Transverse colon (tissue), 4 donors: ENCODE measurements around the gene VAC14.

Experiments used
- POLR2A ChIP-seq: fragments of 450-650 bp; IDR thresholded peaks from one replicate; pipeline ENCODE4 v1.6.1; 2016; ENCODE audit warnings: antibody characterized with exemption, mild to moderate bottlenecking, moderate library complexity
- POLR2AphosphoS5 ChIP-seq, 3 donors: sonication (generic); formaldehyde crosslinking; IDR thresholded peaks; one replicate each; pipeline ENCODE4 v1.6.1; 2016; ENCODE audit warnings: antibody characterized with exemption in 3 of 3
- TF ChIP-seq, protein P1 (sequence below), 5 experiments: fragments of 200-600 bp in 3 of 5; fragments of 450-650 bp in 2 of 5; sonication (generic) in 3 of 5; IDR thresholded peaks; 1 replicate in 2 of 5; 2 replicates in 3 of 5; pipeline ENCODE4 v1.5.1; 2016 to 2017; ENCODE audit warnings: antibody characterized with exemption in 5 of 5, inconsistent platforms in 3 of 5, mild to moderate bottlenecking in 2 of 5, moderate library complexity in 1 of 5

DNA sequence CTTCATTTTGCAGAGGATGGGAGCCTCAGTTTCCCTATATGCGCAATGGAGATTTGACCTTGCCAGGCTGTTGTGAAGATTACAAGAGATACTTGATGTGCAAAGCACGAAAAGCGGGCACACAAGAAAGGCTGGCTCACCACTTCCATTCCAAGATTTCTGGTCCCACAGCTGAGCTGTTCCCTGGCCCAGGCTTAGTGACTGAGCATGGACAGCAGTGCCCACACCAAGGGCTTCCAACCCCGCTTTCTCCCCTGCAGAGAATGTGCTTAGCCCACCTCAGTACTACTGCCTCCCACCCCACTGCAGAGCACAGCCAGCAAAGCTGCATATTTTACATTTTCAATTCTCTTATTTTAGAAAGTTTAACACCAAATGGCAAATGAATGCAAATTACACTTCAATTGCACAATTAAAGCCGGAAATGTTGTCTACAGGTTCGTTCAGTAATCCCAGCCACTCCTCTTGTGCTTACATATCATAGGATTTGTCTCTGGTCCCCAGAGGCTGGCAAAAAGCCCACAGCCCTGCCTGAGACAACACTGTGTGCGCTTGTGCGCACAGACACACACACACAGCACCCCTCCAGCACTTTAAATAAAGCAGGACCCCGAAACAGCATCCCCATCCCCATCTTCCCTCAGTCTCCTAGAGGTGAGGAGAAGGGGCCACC is 51.8 kb downstream of the VAC14 start:
- TF ChIP-seq, protein P1, sequence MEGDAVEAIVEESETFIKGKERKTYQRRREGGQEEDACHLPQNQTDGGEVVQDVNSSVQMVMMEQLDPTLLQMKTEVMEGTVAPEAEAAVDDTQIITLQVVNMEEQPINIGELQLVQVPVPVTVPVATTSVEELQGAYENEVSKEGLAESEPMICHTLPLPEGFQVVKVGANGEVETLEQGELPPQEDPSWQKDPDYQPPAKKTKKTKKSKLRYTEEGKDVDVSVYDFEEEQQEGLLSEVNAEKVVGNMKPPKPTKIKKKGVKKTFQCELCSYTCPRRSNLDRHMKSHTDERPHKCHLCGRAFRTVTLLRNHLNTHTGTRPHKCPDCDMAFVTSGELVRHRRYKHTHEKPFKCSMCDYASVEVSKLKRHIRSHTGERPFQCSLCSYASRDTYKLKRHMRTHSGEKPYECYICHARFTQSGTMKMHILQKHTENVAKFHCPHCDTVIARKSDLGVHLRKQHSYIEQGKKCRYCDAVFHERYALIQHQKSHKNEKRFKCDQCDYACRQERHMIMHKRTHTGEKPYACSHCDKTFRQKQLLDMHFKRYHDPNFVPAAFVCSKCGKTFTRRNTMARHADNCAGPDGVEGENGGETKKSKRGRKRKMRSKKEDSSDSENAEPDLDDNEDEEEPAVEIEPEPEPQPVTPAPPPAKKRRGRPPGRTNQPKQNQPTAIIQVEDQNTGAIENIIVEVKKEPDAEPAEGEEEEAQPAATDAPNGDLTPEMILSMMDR (IDR thresholded peaks at IDR 0.05), result no peak
- no peak for TF ChIP-seq POLR2A
- peak in 1 of 3 donors; percentile 19 for TF ChIP-seq POLR2AphosphoS5 (IDR thresholded peaks at IDR 0.05)
